SU-DHL-6 (cell line): ENCODE data around the gene RLN3.
A peak's percentile ranks its signal among the peaks of the same experiment; 100 is the strongest.

Experiments
- H2AFZ ChIP-seq: fragments of 200-600 bp; sonication (generic); 2 replicates; pipeline ENCODE4 v1.6.1; 2014; ENCODE audit warnings: low read depth, mild to moderate bottlenecking, moderate library complexity, mixed read lengths, antibody characterized with exemption, low read length; ENCODE audit not compliant: severe bottlenecking
- H3F3A ChIP-seq: fragments of 200-600 bp; shearing (Covaris generic); 2 replicates; pipeline ENCODE4 v1.6.0; 2016; ENCODE audit warnings: antibody characterized with exemption, mild to moderate bottlenecking; ENCODE audit not compliant: insufficient read depth
- H3K27ac ChIP-seq: fragments of 200-600 bp; sonication (generic); 2 replicates; pipeline ENCODE4 v1.5.1; 2016; ENCODE audit warnings: low read depth, mild to moderate bottlenecking, low read length, moderate library complexity, mixed read lengths
- H3K27me3 ChIP-seq: fragments of 200-600 bp; sonication (generic), shearing (Covaris generic); 2 replicates; pipeline ENCODE4 v1.6.0; 2014; ENCODE audit warnings: mild to moderate bottlenecking, low read length
- H3K36me3 ChIP-seq: fragments of 200-600 bp; sonication (generic); 2 replicates; pipeline ENCODE4 v1.6.1; 2014; ENCODE audit warnings: mild to moderate bottlenecking, low read length, mixed read lengths
- H3K4me2 ChIP-seq: fragments of 300-600, 200-600 bp; shearing (Covaris generic), sonication (generic); 2 replicates; pipeline ENCODE4 v1.6.0; 2014; ENCODE audit warnings: low read length, low read depth, mild to moderate bottlenecking; ENCODE audit not compliant: poor library complexity, severe bottlenecking
- H3K4me3 ChIP-seq: fragments of 200-600 bp; sonication (generic); 2 replicates; pipeline ENCODE4 v1.5.1; 2014; ENCODE audit warnings: antibody characterized with exemption, low read length, mild to moderate bottlenecking, mixed read lengths; ENCODE audit not compliant: insufficient read depth, poor library complexity, severe bottlenecking
- H3K79me2 ChIP-seq: fragments of 200-600 bp; sonication (generic); 2 replicates; pipeline ENCODE4 v1.6.1; 2014; ENCODE audit warnings: mild to moderate bottlenecking, low read length, moderate library complexity; ENCODE audit not compliant: insufficient read depth
- H3K9ac ChIP-seq: fragments of 200-600 bp; sonication (generic); 2 replicates; pipeline ENCODE4 v1.7.0; 2014; ENCODE audit warnings: mild to moderate bottlenecking, low read length
- H3K9me2 ChIP-seq: fragments of 200-600 bp; sonication (generic); replicated peaks from 2 replicates; pipeline ENCODE4 v1.6.1; 2014; ENCODE audit warnings: low read length; ENCODE audit not compliant: insufficient read depth
- H3K9me3 ChIP-seq: fragments of 200-600 bp; sonication (generic); 2 replicates; pipeline ENCODE4 v1.6.1; 2014; ENCODE audit warnings: low read length, mixed read lengths; ENCODE audit not compliant: insufficient read depth
- H4K20me1 ChIP-seq: fragments of 200-600 bp; sonication (generic); 2 replicates; pipeline ENCODE4 v1.6.1; 2014; ENCODE audit warnings: low read depth, mild to moderate bottlenecking, antibody characterized with exemption, low read length, moderate library complexity, mixed read lengths
- CTCF ChIP-seq: fragments of 200-600 bp; sonication (generic); IDR thresholded peaks from one replicate; pipeline ENCODE4 v1.5.1; 2017; ENCODE audit warnings: antibody characterized with exemption, mild to moderate bottlenecking, low read length, moderate library complexity; ENCODE audit not compliant: insufficient read depth, poor library complexity, severe bottlenecking
- EZH2phosphoT487 ChIP-seq: fragments of 200-600 bp; sonication (generic), shearing (Covaris generic); conservative IDR thresholded peaks from 2 replicates; pipeline ENCODE4 v1.6.1; 2018; ENCODE audit warnings: mild to moderate bottlenecking, antibody characterized with exemption, low read length, moderate library complexity, mixed read lengths

Gene RLN3

GRCh38 chr19:13981988-13982501 lies 45.9 kb upstream of the RLN3 start:
- no peak overlapping the region for H3K4me2 ChIP-seq
- no peak overlapping the region for H2AFZ ChIP-seq
- no peaks in the 10 kb centered on the region for H4K20me1 ChIP-seq

DNA sequence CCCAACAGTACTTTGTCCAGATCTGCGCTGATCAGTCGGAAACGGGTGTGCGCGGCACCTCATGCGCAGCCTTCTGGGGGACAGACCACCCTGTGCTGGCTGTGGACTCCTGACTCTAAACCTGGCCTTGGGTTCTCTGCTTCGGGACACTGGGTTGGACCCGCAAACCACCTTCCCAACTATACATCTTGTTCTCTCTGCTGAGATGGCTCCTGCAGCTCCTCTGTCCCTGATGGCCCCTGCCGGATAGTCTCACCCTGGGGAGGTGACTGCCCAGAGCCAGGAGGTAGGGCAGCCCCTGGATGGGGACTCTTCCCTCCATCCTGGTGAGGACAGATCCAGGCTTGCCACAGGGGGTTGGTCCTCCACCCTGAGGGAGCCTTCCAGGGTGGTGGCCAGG lies 45.2 kb upstream of the RLN3 start:
- TF ChIP-seq CTCF (no peak), EZH2phosphoT487 (no peak)
- Histone ChIP-seq H3K4me2 (no peak overlapping the region), H3K27ac (no peak overlapping the region), H3K4me3 (no peak overlapping the region), H3K79me2 (no peaks in the 10 kb centered on the region), H2AFZ (no peak overlapping the region), H3K9me3 (no peaks in the 10 kb centered on the region), H4K20me1 (no peaks in the 10 kb centered on the region), H3K9me2 (no peaks in the 10 kb centered on the region), H3F3A (peaks cover 28% of the 10 kb centered on the region), H3K36me3 (no peaks in the 10 kb centered on the region), H3K27me3 (no peaks in the 10 kb centered on the region), H3K9ac (no peak overlapping the region; the same call in 1 of the 2 replicates)

More at GRCh38 chr19:13981988-13982501, 45.9 kb upstream of the RLN3 start:
- Histone ChIP-seq H3K9me3 (no peaks in the 10 kb centered on the region), H3K79me2 (no peaks in the 10 kb centered on the region), H3K9me2 (no peaks in the 10 kb centered on the region), H3K27ac (no peak overlapping the region), H3K9ac (no peak overlapping the region), H3K4me3 (no peak overlapping the region), H3F3A (peaks cover 27% of the 10 kb centered on the region), H3K36me3 (no peaks in the 10 kb centered on the region), H3K27me3 (no peaks in the 10 kb centered on the region)
- TF ChIP-seq CTCF (no peak), EZH2phosphoT487 (no peak)

DNA sequence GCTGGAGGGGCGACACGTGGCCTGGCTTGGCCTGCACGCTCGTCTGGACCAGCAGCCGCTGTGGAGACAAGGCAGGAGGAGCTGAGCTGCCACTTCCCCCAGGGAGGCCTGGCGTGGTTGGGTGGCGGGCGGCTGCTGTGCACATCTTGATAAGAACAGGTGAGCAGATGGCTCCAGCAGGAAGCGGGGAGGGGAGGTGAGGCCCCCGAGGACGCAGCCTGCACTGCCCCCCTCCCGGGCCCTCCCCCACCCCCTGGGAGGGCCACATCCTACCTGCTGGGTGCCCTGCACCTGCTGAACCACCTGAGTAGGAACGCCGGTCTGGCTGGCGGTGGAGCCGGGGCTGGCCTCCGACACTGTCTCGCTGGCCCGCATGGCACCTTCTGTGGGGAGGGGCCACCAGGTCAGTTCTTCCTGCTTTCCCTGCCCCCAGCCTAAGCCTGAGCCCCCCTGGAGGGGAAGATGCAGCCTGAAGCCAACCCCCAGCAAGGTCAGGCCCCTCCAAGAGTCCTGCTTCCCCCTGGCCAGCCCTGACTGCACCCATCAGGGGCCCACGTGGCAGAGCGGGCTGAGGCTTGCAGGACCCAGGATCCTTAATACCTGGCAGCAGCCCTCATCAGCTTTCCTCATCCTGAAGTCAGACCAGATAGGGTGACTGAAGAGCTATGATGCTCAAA lies 44.6 kb upstream of the RLN3 start:
- H3K27ac ChIP-seq, result peak overlapping the region; percentile 10; the same call in 1 of the 2 replicates
- H3K79me2 ChIP-seq, result no peaks in the 10 kb centered on the region
- no peaks in the 10 kb centered on the region for H3K9me3 ChIP-seq
- no peak for TF ChIP-seq CTCF
- TF ChIP-seq EZH2phosphoT487, result no peak
- H4K20me1 ChIP-seq, result no peaks in the 10 kb centered on the region
- no peaks in the 10 kb centered on the region for H3K27me3 ChIP-seq
- H3K4me2 ChIP-seq, result peak overlapping the region; percentile 5
- H3K9ac ChIP-seq, result peak overlapping the region; percentile 13; the same call in 1 of the 2 replicates
- H2AFZ ChIP-seq, result no peak overlapping the region
- no peaks in the 10 kb centered on the region for H3K36me3 ChIP-seq
- peaks cover 28% of the 10 kb centered on the region for H3F3A ChIP-seq
- H3K9me2 ChIP-seq, result no peaks in the 10 kb centered on the region
- H3K4me3 ChIP-seq, result no peak overlapping the region
